Measurements from ENCODE around the gene TAAR1. TPM values are rescaled to one million over a fixed set of nuclear protein-coding genes. Genes with fewer than 3 reads are reported as not detected.

TAAR1 gene
- total RNA-seq (2022; extraction: Qiagen RNA extraction): not detected in 5 replicates

GRCh38 chr6:132659082-132659481, at the start of gene TAAR1:
TSS of gene TAAR1 (minus strand) at chr6:132659182. CDS start at chr6:132646003, 13,179 bp downstream.

DNA sequence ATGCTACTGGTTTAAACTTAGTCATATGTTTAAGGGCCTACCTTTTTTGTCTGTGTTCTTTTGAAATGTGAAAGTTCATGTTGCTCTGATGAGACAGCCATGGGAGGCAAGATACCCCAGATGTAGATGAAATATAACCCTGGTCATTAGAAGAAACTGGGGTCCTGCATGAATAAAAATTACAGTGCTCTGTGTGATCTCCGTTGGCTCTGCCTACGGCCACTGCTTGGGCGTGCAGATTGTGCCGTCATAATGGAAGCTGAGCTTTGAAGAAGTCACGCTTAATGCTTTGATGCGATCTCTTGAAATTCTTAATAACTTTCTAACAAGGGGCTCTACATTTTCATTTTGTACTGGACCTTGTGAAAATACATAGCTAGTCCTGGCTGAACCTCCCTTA, 34.8 kb downstream of the TAAR1 start, which contains the start of gene TAAR2:
Gene TAAR2 (minus strand): TSS at position 101 of the 400 bp plus-strand sequence. CDS start 0 bp downstream, at position 101.

Other genes starting within 250 kb of the TAAR1 start
- 20.6 to 26.0 TPM (median 24.4 TPM) in 5 replicates for gene STX7, start 146.1 kb downstream of the TAAR1 start, total RNA-seq (2022; extraction: Qiagen RNA extraction)
- gene TAAR9, start 120.9 kb downstream of the TAAR1 start, total RNA-seq (2022; extraction: Qiagen RNA extraction): not detected in 5 replicates
- gene TAAR8, start 106.5 kb downstream of the TAAR1 start, total RNA-seq (2022; extraction: Qiagen RNA extraction): not detected in 5 replicates
- gene TAAR6, start 88.9 kb downstream of the TAAR1 start, total RNA-seq (2022; extraction: Qiagen RNA extraction): not detected in 5 replicates
- gene TAAR5, start 69.4 kb downstream of the TAAR1 start, total RNA-seq (2022; extraction: Qiagen RNA extraction): not detected in 5 replicates
- gene TAAR2, start 34.9 kb downstream of the TAAR1 start, total RNA-seq (2022; extraction: Qiagen RNA extraction): not detected in 5 replicates
- 0.03 to 0.05 TPM (median 0.04 TPM) in 4 of 5 replicates, not detected in the other for gene VNN1, start 54.9 kb upstream of the TAAR1 start, total RNA-seq (2022; extraction: Qiagen RNA extraction)
- gene VNN2, start 98.7 kb upstream of the TAAR1 start, total RNA-seq (2022; extraction: Qiagen RNA extraction): not detected in 5 replicates
- 4.6 to 5.1 TPM (median 4.8 TPM) in 5 replicates for gene SLC18B1, start 139.5 kb upstream of the TAAR1 start, total RNA-seq (2022; extraction: Qiagen RNA extraction)
- gene RPS12, start 155.4 kb upstream of the TAAR1 start, total RNA-seq (2022; extraction: Qiagen RNA extraction): 1,414 to 2,096 TPM (median 1,459 TPM) in 5 replicates

All from A549 treated with dexamethasone at 1 μM for 4 hours (cell line).